GM19397 (cell line): ENCODE measurements around the gene NUDT14.

Experiments
- ATAC-seq: cut with Tn5 transposase; IDR thresholded peaks from one replicate; pipeline ENCODE4 v1.9.1; 2021; ENCODE audit warnings: mild to moderate bottlenecking, moderate library complexity; ENCODE audit not compliant: unreplicated experiment

NUDT14 gene

GRCh38 chr14:105149146-105149781 lies 31.8 kb downstream of the NUDT14 start:
- no peak for ATAC-seq

- ATAC-seq = no peak
Measured at GRCh38 chr14:105148604-105149145, 32.4 kb downstream of the NUDT14 start.

- ATAC-seq = no peak
Measured at GRCh38 chr14:105147671-105148603, 33.2 kb downstream of the NUDT14 start.

- no peak for ATAC-seq
Measured at GRCh38 chr14:105146976-105147635, 34.0 kb downstream of the NUDT14 start.

GRCh38 chr14:105146181-105146975 lies 34.7 kb downstream of the NUDT14 start:
- no peak for ATAC-seq

GRCh38 chr14:105145381-105146180 lies 35.5 kb downstream of the NUDT14 start:
- ATAC-seq = no peak

GRCh38 chr14:105144666-105145380 lies 36.3 kb downstream of the NUDT14 start:
- no peak for ATAC-seq

GRCh38 chr14:105144026-105144665 lies 37.0 kb downstream of the NUDT14 start:
- ATAC-seq = no peak

- no peak for ATAC-seq
Measured at GRCh38 chr14:105143451-105144025, 37.6 kb downstream of the NUDT14 start.

- ATAC-seq = no peak
Measured at GRCh38 chr14:105142651-105143450, 38.3 kb downstream of the NUDT14 start.

- no peak for ATAC-seq
Measured at GRCh38 chr14:105141486-105142281, 39.4 kb downstream of the NUDT14 start.

GRCh38 chr14:105141026-105141425 lies 40.1 kb downstream of the NUDT14 start:
- ATAC-seq = no peak

GRCh38 chr14:105140581-105140980 lies 40.5 kb downstream of the NUDT14 start:
- ATAC-seq = no peak

GRCh38 chr14:105139831-105140239 lies 41.3 kb downstream of the NUDT14 start:
- no peak for ATAC-seq

GRCh38 chr14:105139212-105139825 lies 41.8 kb downstream of the NUDT14 start:
- ATAC-seq = no peak

- ATAC-seq = no peak
Measured at GRCh38 chr14:105138551-105139111, 42.5 kb downstream of the NUDT14 start.
